ENCODE data around the gene CYP27B1.
"Not testable (repeated sequence)": the region's sequence is repeated elsewhere in the genome, so short reads cannot be mapped to it uniquely, and the experiment has no call there.

Gene CYP27B1

DNA sequence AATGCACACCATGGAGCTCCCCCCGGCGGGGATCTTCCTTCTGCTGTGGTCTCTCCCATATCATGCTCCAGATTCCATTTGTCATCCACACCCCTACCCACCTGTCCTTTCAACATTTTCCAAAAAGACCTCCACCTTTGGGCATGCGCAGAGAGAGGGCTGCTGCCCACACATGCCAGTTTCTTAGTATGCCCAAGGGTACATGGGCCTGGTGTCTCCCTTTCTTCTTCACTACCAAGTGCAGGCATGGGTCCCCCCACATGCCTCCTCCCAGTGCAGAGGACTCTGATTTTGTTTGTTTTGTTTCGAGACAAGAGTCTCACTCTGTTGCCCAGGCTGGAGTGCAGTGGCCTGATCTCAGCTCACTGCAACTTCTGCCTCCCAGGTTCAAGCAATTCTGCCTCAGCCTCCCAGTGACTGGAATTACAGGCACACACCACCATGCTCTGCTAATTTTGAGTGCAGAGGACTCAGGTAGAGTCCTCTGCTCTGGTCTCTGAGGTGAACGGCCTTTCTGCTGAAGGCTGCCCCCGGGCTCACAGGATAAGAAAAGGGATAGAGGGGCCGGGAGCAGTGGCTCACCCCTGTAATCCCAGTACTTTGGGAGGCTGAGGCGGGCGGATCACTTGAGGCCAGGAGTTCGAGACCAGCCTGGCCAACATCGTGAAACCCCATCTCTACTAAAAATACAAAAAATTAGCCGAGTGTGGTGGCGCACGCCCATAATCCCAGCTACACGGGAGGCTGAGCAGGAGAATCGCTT is 44.9 kb downstream of the CYP27B1 start:
- DNase-seq (ENCODE audit: low spot score), result not testable (repeated sequence)

DNA sequence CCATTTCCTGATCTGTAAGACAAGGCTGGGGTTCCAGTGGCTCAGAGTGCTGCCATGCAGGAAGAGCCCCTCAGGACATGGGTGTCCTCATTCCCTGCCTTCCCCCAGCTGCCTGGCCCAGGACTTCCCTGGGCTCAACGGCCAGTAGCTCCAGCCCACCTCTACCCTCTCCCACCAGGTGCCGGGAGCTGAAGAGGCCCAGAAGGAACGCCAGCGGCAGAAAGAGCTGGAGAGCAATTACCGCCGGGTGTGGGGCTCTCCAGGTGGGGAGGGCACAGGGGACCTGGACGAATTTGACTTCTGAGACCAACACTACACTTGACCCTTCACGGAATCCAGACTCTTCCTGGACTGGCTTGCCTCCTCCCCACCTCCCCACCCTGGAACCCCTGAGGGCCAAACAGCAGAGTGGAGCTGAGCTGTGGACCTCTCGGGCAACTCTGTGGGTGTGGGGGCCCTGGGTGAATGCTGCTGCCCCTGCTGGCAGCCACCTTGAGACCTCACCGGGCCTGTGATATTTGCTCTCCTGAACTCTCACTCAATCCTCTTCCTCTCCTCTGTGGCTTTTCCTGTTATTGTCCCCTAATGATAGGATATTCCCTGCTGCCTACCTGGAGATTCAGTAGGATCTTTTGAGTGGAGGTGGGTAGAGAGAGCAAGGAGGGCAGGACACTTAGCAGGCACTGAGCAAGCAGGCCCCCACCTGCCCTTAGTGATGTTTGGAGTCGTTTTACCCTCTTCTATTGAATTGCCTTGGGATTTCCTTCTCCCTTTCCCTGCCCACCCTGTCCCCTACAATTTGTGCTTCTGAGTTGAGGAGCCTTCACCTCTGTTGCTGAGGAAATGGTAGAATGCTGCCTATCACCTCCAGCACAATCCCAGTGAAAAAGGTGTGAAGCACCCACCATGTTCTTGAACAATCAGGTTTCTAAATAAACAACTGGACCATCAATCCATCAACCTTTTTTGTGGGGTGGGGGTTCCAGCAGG is 46.0 kb downstream of the CYP27B1 start:
- DNase-seq (ENCODE audit: low spot score), result no peak

DNA sequence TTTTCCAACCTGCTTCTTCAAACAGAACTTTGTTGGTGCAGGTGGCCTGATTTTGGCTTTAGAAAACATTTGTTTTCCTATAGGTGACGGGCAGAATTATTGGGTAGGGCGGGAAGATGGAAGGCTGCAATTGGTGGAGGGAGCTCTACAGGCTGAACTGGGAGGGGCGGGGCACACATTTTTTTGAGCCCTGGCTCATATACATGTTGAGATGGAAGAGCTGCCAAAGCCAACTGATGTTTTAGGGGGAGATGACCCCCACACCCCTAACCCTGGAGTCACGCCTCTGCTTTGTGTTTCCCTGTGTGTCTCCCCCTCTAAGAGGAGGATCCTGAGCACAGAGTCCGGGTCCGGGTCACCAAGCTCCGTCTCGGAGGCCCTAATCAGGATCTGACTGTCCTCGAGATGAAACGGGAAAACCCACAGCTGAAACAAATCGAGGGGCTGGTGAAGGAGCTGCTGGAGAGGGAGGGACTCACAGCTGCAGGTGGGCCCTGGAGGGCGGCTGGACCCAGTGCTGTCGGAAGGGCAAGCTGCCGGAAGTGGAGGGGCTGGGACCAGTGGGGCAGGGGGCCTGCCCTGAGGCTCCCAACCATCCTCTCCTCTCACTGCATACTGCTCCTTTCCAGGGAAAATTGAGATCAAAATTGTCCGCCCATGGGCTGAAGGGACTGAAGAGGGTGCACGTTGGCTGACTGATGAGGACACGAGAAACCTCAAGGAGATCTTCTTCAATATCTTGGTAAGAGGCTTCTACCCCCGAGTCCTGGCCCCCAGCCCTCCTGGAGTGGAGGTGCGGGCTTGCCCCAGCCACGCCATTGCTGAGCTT is 46.9 kb downstream of the CYP27B1 start:
- no peak for DNase-seq (ENCODE audit: low spot score)

DNA sequence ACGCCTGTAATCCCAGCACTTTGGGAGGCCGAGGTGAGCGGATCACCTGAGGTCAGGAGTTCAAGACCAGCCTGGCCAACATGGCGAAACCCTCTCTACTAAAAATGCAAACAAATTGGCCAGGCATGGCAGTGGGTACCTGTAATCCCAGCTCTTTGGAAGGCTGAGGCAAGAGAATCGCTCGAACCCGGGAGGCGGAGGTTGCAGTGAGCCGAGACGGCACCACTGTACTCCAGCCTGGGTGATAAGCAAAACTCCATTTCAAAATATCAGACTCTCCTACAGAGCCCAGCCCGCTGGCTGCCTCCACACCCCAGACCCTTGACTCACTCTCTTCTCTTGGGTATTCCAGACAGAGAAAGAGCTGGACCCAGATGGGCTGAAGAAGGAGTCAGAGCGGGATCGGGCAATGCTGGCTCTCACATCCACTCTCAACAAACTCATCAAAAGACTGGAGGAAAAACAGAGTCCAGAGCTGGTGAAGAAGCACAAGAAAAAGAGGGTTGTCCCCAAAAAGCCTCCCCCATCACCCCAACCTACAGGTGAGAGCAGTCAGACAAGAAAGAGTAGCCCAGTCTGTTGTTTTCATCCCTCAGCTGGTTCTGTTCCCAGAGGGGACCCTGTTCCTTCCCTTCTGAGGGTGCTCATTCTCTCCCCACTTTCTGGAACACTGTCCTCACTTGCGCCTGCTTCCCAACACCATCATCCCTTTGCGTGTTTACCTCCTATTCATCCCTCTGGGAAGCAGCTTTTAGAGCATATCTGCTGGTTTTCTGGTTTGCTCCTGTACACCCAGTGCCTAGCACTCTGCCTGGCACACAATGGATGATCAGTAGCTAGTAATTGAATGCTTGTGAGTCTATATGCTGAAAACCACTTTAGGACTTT is 48.0 kb downstream of the CYP27B1 start:
- DNase-seq (ENCODE audit: low spot score), result no peak

DNA sequence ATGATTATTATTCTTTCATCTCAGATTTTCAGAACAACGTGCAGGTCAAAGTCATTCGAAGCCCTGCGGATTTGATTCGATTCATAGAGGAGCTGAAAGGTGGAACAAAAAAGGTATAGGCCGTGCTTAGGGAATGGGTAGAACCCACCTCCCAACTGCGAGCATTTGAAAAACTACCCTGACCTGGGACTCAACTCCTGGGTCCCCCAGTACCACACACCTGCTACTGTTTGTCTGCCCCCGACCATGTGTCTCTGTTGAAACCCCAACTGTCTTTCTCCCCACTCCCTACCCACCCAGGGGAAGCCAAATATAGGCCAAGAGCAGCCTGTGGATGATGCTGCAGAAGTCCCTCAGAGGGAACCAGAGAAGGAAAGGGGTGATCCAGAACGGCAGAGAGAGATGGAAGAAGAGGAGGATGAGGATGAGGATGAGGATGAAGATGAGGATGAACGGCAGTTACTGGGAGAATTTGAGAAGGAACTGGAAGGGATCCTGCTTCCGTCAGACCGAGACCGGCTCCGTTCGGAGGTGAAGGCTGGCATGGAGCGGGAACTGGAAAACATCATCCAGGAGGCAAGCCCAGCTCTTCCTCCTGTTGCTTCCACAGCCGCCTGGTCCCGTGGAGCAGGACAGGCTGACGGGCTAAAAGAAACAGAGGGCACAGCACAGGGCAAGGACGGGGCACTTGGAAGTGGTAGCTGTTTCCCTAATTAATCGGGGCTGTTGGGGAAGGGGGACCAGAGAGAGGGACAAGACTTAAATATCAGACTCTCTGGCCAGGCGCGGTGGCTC is 48.8 kb downstream of the CYP27B1 start:
- no peak for DNase-seq (ENCODE audit: low spot score)

DNA sequence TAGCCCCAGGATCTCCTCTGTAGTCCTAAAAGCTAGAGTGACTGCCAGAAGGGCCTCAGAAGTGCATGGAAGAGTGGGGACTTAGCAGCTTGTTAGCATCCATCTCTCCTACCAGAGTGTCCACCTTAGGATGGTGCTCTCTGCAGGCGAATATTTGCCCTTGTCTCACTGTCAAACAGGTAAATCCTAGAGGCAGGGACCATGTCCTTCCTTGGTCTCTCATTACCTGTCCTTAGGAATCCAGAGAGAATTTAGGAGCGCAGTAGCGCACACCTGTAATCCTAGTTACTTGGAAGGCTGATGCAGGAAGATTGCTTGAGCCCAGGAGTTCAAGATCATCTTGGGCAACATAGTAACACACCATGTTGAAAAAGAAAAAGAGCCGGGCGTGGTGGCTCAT is 49.7 kb downstream of the CYP27B1 start:
- DNase-seq (ENCODE audit: low spot score), result no peak

DNA sequence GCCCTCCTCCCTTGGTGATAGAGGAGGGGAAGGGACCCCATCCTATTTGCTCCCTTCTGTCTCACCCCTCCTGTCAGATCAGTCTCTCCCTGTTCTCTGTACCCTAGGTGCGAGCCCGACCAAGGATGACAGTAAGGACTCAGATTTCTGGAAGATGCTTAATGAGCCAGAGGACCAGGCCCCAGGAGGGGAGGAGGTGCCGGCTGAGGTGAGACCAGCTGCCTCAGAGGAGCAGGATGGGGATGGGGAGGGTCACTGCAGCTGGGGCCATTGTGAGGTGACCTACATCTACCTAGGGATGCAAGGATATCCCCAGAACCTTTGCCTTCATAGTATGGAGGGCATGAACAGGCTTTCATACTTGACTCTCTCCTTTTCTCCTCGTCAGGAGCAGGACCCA is 50.6 kb downstream of the CYP27B1 start:
- DNase-seq (ENCODE audit: low spot score), result no peak

DNA sequence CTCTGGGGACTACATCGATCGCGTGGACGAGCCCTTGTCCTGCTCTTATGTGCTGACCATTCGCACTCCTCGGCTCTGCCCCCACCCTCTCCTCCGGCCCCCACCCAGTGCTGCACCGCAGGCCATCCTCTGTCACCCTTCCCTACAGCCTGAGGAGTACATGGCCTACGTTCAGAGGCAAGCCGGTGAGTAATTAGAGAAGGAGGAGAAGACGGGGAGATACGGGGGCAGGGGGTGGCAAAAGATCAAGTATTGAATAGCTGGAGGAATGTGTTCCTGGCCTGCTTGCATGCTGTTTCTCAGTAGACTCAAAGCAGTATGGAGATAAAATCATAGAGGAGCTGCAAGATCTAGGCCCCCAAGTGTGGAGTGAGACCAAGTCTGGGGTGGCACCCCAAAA is 51.1 kb downstream of the CYP27B1 start:
- DNase-seq (ENCODE audit: low spot score), result no peak

DNA sequence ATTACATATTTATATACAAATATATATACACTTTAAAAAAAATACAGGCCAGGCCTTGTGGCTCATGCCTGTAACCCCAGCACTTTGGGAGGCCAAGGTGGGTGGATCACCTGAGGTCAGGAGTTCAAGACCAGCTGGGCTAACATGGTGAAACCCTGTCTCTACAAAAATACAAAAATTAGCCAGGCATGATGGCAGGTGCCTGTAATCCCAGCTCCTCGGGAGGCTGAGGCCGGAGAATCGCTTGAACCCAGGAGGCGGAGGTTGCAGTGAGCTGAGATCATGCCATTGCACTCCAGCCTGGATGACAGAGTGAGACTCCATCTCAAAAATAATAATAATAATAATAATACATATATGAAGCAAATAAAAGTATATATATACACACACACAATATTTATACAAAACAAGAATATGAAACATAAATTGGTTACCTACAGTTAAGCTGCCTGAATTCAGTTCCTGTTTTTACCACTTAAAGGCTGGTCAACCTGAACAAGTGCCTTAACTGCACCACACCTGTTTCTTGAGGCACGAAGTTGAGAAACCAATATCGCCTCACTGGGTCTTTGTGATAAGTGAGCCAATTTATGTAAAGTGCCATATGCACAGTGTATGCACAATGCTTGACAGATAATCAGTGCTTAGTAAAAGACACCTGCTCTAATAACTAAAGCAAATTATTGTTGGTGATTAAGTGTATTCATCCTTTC is 51.7 kb downstream of the CYP27B1 start:
- DNase-seq (ENCODE audit: low spot score), result not testable (repeated sequence)

DNA sequence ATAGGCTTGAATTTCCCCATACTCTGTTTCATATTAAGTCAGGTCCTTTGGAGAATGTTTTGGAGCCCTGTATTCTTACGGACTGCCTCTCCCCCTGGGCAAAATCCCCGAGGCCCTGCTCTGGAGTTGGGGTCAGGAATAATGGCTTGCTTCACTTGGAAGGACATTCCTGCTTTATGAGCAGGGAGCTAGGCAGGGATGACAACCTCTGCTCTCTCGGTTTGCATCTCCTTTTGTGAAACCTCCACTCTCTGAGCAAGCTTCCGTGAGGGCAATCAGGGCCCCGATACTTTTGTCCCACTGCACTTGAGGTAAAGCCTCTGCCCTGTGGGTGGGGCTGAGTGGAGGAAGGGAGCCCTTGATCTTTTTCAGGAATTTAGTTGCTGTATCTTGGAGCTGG is 53.7 kb downstream of the CYP27B1 start:
- no peak for DNase-seq (ENCODE audit: low spot score)

DNA sequence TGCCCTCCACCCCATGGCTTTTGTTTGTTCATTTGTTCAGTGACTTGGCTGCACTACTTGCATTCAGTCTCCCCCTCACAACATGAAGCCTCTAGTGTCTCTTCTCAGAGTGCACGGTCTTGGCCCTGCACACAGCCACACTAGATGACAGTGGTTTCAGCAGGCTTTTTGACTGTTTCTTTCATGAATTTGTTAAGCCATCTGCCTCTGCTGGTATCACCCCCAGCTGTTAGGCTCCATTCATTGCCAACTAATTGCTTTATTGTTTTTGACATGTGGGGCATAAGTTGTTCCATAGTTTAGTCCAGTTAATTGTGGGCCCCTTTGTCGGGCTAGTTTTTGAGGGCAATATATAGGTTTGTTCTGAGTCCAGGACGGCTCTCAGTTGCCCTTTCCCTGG is 54.2 kb downstream of the CYP27B1 start:
- DNase-seq (ENCODE audit: low spot score), result no peak

Measured in left forelimb (tissue), 1 donor.